ENCODE measurements around the gene FCGR3A.
"Not testable (repeated sequence)": the region's sequence is repeated elsewhere in the genome, so short reads cannot be mapped to it uniquely, and the experiment has no call there.

FCGR3A gene

DNA sequence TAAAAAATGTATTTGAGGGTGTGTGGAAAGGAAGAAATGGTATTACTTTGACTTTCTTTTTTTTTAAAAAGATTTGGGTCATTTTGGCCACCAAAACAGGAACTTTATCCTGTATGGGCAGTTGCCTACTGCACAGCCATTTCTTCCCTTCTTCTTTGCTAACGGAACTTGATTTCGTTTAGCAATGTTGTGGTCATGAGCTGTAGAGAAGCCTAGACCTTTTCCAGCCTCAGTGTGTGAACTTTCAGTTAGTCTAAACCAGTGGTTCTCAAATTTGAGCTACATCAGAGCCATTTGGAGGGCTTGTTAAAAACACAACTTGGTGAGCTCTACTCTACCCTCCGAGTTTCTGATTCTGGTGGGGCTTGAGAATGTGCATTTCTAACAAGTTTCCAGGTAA lies 12.8 kb upstream of the FCGR3A start:
- peak; percentile 31 for DNase-seq (ENCODE audit: low read depth)
- peak overlapping the region; percentile 13 for H3K4me3 ChIP-seq (ENCODE audit: low read depth, low read length)

DNA sequence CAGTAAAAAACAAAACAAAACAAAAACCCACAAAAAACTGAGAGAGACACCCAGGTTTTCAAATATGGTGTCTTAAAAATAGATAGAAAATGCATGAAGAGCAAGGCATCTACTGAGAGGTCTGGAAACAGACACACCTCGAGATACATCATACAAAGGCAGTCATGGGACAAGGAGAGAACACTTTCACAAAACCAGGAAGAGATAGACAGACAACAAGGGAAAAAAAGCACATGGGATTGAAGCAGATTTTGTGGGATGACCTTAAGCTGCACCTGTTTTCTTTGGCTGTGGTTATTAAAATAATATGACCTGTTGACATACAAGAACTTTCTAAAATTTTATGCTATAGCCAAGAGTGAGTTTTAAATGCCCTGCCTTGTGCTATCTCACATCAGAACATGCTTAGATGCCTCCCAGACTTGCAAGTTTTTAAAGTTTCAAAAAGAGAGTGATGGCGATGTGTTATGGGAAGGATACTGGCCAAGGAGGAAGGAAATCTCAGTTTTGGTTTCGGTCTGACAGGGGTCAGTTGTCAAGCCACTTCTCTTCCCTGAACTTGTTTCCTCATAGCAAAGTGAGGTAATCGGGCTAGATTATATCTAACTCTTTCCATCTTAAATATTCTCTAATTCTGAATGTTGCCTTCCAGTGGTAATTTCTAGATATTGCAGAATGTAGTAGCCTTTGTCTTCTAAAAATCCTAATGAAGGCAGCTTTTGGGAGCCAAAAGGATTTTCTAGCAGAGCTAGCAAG lies 11.5 kb upstream of the FCGR3A start:
- H3K4me3 ChIP-seq (ENCODE audit: low read depth, low read length): not testable (repeated sequence)
- DNase-seq (ENCODE audit: low read depth): peak; percentile 79

DNA sequence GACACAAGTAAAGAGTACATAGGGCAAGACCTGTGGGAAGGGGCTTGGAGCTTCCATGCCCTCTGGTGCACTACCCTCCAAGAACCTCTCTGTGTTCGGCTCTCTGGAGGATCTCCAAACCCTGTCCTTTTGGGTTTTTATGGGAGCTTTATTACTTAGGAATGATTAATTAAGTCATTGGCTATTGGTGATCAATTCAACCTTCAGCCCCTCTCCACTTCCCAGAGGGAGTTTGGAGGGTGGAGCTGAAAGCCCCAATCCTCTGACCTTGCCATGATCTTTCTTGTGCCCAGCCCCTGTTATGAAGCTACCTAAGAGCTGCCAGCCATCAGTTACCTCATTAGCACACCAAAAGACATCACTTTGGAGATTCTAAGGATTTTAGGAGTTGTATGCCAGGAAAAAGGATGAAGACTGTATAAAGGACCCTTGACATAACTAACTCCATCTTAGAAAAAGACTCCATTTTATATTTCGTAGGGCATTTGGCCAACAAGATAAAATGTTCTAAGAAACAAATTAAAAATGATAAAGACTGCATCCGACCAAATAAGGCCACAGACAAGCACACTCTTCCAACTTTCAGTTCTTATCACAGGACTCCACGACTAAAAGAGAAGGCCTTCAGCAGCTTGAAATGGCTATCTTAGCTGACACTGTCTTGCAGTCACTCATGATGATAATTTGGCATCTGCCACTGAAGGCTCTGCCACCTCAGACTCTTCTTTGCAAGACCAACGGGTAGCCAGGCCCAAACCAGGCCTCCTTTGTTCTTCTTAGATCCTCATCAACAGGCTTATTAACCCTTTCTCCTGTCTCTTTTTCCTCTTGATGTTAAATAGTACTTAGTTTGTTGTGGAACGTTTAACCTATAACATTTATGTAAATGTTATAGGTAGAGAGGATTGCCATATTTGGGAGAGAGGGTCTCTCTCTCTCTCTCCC lies 8.2 kb upstream of the FCGR3A start:
- not testable (repeated sequence) for H3K4me3 ChIP-seq (ENCODE audit: low read depth, low read length)

DNA sequence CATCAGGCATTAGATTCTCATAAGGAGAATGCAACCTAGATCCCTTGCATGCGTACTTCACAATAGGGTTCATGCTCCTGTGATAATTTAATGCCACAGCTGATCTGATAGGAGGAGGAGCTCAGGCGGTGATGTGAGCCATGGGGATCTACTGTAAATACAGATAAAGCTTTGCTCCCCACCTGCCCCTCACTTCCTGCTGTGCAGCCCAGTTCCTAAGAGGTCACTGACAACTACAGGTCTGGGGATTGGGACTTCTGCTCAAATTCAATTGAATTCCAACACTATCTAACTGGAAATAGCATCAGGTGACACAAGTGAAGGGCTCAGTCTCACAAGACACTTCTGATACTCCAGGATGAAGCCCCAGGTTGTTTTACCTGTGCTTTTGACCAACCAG lies 7.4 kb upstream of the FCGR3A start:
- not testable (repeated sequence) for DNase-seq (ENCODE audit: low read depth); H3K4me3 ChIP-seq (ENCODE audit: low read depth, low read length)

More for the DNA sequence above, 8.2 kb upstream of the FCGR3A start:
- DNase-seq (ENCODE audit: low read depth): not testable (repeated sequence)

DNA sequence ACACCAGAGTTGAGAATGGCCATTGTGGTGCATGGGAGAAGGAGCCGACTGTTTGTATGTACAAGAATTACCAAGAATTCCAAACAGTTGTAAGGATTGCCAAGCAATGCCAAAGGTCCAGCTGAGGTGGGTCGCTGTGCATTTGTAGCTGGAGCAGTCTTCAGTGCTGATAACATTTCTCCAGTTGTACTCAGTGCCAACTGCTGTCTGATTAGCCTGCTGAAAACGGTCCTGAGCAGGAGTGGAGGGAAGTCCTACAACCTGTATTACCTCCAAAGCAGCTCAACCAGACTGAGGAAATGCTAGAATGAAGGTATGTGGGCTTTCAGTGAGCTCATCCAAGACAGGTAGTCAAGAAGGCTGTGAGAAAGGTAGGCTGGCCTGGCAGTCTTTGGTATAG lies 6.5 kb upstream of the FCGR3A start:
- not testable (repeated sequence) for H3K4me3 ChIP-seq (ENCODE audit: low read depth, low read length); DNase-seq (ENCODE audit: low read depth)

DNA sequence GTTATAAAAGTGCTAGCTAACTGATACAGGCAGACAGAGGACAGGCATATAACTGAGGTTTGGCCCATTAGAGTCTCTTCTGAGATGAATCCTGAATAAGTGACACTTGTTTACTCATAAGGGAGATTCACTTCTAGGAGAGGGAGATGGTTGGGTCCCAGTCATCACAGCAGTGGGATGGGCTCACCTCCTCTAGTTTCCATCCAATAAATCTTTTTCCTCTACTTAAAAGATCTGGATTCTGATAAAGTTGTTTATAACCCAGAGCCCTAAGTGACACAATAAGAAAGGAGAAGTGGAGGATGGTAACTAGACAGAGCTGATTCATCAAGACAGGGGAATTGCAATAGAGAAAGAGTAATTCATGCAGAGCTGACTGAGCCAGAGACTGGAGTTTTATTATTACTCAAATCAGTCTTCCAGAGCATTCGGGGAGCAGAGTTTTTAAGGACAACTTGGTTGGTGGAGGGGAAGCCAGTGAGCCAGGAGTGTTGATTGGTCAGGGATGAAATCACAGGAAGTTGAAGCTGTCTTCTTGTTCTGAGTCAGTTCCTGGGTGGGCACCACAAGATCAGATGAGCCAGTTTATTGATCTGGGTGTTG lies 5.3 kb upstream of the FCGR3A start:
- DNase-seq (ENCODE audit: low read depth); H3K4me3 ChIP-seq (ENCODE audit: low read depth, low read length): not testable (repeated sequence)

DNA sequence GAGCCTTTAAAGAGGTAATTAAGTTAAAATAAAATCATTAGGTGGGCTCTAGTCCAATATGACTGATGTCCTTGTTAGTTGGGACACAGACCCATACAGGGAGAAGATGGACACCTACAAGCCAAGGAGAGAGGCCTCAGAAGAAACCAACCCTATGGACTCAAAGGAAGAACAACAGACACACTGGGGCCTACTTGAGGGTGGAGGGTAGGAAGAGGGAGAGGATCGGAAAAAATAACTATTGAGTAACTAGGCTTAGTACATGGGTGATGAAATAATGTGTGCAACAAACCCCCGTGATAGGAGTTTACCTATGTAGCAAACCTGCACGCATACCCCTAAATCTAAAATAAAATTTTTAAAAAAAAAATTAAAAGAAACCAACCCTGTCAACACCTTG lies 4.7 kb upstream of the FCGR3A start:
- DNase-seq (ENCODE audit: low read depth); H3K4me3 ChIP-seq (ENCODE audit: low read depth, low read length): not testable (repeated sequence)

DNA sequence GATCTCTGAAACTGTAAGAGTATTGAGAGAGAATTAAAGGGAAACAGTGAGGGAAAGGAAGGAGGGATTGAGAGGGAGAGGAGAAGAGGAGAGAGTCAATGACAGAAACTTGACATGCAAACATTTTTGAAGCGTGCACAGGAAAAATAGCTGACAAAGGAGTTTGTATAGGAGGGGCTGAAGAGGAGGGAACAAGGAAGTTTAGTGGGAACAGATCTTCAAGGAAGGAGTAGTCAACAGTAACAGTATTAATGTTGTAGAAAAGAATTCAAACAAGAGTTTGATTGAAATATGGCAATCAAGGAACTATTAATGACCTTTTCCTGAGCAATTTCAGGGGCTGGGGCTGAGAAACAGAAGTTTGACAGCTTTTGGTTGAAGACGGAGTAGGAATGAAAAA lies 4.0 kb upstream of the FCGR3A start:
- H3K4me3 ChIP-seq (ENCODE audit: low read depth, low read length); DNase-seq (ENCODE audit: low read depth): not testable (repeated sequence)

DNA sequence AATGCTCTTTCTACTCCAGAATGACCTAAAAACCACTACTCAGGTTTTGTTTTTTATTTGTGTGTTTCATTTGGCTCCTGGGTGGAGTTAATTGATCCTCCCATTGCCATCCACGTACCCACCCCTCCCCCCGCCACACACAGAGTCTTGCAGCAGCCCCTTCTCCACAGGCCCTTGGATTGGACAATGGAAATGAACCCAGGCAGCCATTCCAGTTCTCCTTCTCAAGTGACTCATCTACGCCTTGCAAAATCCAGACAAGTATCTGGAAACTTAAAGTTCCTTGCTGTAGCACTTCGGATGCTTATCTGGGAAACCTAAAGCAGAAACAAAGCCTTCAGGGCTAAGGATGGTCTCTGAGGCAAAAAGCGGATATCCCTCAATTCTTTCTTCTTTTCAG lies 1.3 kb upstream of the FCGR3A start:
- not testable (repeated sequence) for H3K4me3 ChIP-seq (ENCODE audit: low read depth, low read length); DNase-seq (ENCODE audit: low read depth)

DNA sequence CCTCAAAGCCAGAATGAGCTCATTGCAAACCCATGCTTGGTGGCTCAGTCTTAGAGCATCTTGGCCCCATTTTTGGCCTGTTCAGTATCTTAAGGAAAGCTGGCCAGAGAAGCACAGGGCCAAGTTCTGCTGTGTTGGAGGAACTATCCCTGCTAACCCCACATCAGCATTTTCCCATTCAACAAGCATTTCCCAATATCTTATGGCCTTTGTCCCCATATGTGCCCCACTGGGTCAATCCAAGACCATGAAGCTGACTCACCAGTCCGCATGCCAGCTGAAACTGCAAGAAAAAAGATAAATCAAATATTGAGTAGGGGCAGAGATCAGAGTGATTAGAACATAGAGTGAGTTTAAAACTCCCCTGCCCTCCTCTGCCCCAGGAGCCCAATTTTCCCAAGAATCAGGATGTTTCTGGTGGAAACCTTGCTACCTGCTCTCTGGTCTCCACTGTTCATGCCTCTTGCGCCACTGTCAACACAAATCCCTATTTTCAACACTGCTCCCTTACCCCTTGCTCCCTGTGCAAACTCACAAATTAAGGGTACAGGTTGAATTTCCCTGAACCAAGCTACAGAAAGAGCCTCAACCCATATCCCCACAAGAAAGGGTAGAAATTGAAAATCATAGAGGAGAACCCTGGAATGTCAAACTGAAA lies 740 bp downstream of the FCGR3A start:
- H3K4me3 ChIP-seq (ENCODE audit: low read depth, low read length); DNase-seq (ENCODE audit: low read depth): not testable (repeated sequence)

DNA sequence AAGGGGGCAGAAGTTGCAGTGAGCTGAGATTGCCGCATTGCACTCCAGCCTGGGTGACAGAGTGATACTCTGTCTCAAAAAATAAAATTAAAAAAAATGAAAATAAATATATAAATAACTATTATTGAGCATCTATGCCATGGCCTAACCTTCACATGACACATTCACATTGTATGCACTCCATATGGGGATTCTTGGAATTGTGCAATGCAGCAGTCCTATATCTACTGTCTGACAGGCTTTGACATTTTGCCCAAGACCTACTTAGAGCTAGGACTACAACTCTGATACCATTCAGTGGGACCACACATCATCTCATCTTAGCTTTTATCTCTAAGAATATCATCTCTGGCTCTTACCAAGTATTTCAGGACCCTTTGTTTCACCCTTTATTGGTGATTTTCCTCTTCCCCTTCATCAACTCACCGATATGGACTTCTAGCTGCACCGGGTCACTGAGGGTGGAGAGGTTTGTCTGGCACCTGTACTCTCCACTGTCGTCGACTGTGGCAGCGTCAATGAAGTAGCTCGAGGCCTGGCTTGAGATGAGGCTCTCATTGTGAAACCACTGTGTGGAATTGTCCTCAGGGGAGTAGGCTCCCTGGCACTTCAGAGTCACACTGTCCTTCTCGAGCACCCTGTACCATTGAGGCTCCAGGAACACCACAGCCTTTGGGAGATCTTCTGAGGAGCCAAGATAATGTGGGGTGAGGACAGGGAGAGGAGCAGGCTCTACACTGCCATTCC lies 1.4 kb downstream of the FCGR3A start:
- not testable (repeated sequence) for DNase-seq (ENCODE audit: low read depth); H3K4me3 ChIP-seq (ENCODE audit: low read depth, low read length)

DNA sequence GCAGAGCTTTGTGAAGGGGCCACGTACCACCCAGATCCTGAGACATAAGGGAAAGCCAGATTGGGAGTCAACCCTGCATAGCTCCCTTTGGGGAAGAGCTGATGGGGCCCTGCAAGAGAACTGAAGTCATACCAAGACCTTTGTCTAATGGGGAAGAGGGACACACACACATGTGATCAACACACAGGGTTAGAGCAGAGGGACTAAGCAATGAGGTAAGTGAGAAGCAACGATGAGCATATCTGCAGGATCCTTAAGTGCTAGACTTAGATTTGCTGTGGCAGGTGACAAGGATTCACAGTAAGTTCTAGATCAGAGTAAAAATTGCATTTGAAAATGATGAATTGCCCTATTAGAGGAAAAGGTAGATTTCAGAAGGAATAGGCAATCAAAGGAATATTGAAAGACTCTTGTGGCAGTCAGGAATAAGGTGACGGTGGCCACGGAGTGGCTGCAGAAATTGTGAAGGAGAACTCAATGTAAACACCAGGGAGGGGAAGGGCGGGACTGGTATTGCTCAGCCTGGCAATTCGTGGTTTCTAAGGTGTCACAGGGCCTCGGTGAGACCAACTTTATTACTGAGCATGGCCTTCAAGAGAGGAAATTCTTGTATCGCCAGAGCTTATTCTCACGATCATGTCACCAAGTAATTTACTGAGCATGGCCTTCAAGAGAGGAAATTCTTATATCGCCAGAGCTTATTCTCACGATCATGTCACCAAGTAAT lies 4.5 kb downstream of the FCGR3A start:
- not testable (repeated sequence) for H3K4me3 ChIP-seq (ENCODE audit: low read depth, low read length); DNase-seq (ENCODE audit: low read depth)

DNA sequence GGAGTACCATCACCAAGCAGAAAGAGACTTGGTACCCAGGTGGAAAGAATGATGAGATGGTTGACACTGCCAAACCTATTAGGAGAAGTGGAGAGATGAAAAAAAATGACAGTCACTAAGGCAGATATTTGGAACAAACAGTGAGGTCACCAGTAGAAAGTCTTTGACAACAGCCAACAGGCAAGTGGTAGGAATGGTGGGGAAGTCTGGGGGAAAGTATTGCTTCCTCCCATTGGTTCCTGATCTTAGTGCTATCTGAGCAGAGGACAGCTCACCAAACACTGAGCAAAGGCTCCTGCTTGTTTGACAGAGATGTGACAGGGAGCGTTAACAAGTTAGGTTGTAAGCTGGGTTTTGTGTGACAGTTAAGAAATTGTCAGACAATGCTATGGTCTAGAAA lies 6.5 kb downstream of the FCGR3A start:
- not testable (repeated sequence) for DNase-seq (ENCODE audit: low read depth)

DNA sequence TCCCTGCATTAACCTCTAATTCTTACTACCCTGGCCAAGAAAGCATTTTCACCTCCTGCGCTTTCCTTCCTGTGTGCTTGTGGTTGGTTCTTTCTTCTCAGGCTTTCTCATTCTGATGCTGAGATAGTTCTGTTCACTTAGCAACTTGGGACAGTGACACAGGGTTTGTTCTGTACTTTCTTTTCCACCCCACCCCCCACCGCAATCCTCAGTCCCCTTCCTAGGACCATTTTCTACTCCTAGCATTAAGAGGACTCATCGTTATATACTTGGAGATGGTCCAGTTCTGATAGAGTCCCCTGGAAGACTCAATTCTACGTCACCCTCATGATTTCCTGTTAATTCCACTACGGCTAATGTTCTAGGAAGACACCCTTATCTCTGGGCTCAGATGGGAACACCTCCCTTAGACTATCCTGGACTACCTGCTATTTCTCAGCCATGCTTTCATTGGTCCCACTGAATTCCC lies 7.5 kb downstream of the FCGR3A start:
- H3K4me3 ChIP-seq (ENCODE audit: low read depth, low read length); DNase-seq (ENCODE audit: low read depth): not testable (repeated sequence)

More for the DNA sequence above, 6.5 kb downstream of the FCGR3A start:
- H3K4me3 ChIP-seq (ENCODE audit: low read depth, low read length): not testable (repeated sequence)

DNA sequence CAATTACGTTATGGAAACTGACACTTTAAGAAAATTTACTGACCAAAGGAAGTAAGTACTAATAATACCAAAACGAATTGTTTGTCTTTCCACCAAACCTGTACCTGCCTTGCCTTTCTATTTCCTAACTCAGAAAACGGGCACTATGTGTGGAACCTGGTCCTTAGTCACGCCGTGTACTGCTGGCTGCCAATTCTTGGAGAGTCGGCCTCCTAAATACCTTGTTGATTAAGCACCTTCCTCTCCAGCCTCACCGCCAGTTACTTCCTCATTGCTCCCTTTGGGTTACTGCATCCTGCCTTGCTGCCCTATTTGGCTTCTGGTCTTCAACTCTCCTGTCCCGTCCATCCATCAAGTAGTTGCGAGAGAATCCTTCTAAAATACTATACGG lies 9.1 kb downstream of the FCGR3A start:
- peak; percentile 62 for DNase-seq (ENCODE audit: low read depth)
- peak overlapping the region; percentile 81 for H3K4me3 ChIP-seq (ENCODE audit: low read depth, low read length)

Data from NB4 (cell line).